ENCODE measurements around the gene CORO1A. TPM values are rescaled to one million over a fixed set of nuclear protein-coding genes. Genes with fewer than 3 reads are reported as not detected.
"Not testable (repeated sequence)": the region's sequence is repeated elsewhere in the genome, so short reads cannot be mapped to it uniquely, and the experiment has no call there.

Gene CORO1A
- total RNA-seq, 2 experiments from 2014 or later = 351 to 567 TPM

DNA sequence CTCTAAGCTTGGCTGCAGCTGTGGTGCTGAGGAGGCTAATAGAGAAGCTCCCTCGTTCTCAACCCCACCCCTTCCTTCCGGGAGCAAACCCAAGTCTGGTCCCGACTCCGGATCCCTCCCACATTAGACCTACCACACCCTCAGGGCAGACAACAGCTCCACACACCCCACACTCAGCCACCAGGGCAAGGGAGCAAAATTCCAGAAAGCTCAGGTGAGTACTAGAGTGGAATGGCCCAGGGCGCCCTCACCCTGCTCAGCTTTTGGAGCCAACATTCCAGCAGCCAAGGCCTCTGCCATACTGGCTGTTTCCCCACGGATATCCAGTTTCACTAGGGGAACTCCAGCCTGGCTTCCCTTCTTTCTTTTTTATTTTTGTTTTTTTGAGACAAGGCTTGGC is 25.6 kb downstream of the CORO1A start:
- CTCF ChIA-PET (ENCODE audit: unreplicated experiment); POLR2A ChIA-PET; H3K4me2 ChIP-seq (ENCODE audit: low read length); intact Hi-C loops (cut with micrococcal nuclease; ENCODE audit: unreplicated experiment); H3K79me2 ChIP-seq (ENCODE audit: insufficient read depth, low read depth, low read length); BruUV-seq (replicated peaks); DNase-seq (ENCODE audit: low spot score); H3K9me3 ChIP-seq (ENCODE audit: low read length); H3K36me3 ChIP-seq (ENCODE audit: insufficient read depth, low read length); H3K4me3 ChIP-seq (ENCODE audit: low read depth, low read length, poor library complexity, severe bottlenecking); H3K27ac ChIP-seq (ENCODE audit: low read depth, low read length, poor library complexity, severe bottlenecking); H4K20me1 ChIP-seq (ENCODE audit: insufficient read depth, low read length); H3K4me1 ChIP-seq (ENCODE audit: insufficient read depth, low read length, poor library complexity, severe bottlenecking); H3K9me2 ChIP-seq (ENCODE audit: insufficient read depth, low read length); H2AFZ ChIP-seq (ENCODE audit: low read length): not testable (repeated sequence)

DNA sequence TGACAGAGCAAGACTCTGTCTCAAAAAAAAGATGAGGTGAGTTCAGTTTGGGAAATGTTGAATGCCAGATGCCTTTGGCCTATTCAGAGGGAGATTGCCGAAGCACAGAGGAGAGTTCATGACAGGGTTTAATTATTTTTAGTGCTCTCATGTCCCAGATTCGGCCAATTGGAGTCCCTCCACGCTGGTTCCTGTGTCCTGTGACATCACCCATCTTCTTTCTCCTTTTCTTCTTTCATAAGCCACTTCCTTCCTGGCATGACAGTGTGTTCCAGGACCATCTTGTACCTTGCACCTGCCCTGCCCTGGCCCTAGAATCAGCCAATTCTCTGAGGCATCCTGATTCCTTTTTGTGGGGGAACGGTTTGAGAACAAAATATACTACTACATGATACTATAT is 28.0 kb downstream of the CORO1A start:
- H3K4me1 ChIP-seq (ENCODE audit: insufficient read depth, low read length, poor library complexity, severe bottlenecking); H4K20me1 ChIP-seq (ENCODE audit: insufficient read depth, low read length); H3K9me3 ChIP-seq (ENCODE audit: low read length); CTCF ChIA-PET (ENCODE audit: unreplicated experiment); DNase-seq (ENCODE audit: low spot score); H2AFZ ChIP-seq (ENCODE audit: low read length); H3K9me2 ChIP-seq (ENCODE audit: insufficient read depth, low read length); H3K4me3 ChIP-seq (ENCODE audit: low read depth, low read length, poor library complexity, severe bottlenecking); H3K4me2 ChIP-seq (ENCODE audit: low read length); intact Hi-C loops (cut with micrococcal nuclease; ENCODE audit: unreplicated experiment); H3K79me2 ChIP-seq (ENCODE audit: insufficient read depth, low read depth, low read length); H3K27ac ChIP-seq (ENCODE audit: low read depth, low read length, poor library complexity, severe bottlenecking); H3K36me3 ChIP-seq (ENCODE audit: insufficient read depth, low read length); POLR2A ChIA-PET; BruUV-seq (replicated peaks): not testable (repeated sequence)

DNA sequence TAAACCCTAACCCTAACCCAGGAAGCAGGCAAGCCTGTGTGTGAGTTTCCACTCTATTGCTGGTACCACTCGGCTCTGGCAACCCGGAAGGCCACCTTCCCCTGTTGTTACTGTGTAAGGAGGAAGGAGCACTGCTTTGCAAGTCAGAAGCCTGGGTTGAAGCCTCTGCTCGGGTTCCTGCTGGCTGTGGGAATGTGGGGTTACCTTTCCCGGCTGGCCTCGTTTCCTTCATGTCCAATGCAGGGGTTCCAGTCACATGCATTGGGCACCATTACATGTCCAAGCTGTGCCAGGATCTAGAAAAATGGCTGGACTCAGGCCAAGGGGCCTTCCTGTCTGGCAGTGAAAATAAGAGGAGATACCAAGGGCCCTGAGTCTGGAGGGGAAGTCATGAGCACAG is 33.7 kb downstream of the CORO1A start:
- DNase-seq (ENCODE audit: low spot score); intact Hi-C loops (cut with micrococcal nuclease; ENCODE audit: unreplicated experiment); BruUV-seq (replicated peaks): not testable (repeated sequence)

More for the DNA sequence above, 33.7 kb downstream of the CORO1A start:
- H3K36me3 ChIP-seq (ENCODE audit: insufficient read depth, low read length); H3K79me2 ChIP-seq (ENCODE audit: insufficient read depth, low read depth, low read length); H3K4me1 ChIP-seq (ENCODE audit: insufficient read depth, low read length, poor library complexity, severe bottlenecking); CTCF ChIA-PET (ENCODE audit: unreplicated experiment); H4K20me1 ChIP-seq (ENCODE audit: insufficient read depth, low read length); H3K9me3 ChIP-seq (ENCODE audit: low read length); H3K4me2 ChIP-seq (ENCODE audit: low read length); H3K27ac ChIP-seq (ENCODE audit: low read depth, low read length, poor library complexity, severe bottlenecking); H2AFZ ChIP-seq (ENCODE audit: low read length); H3K9me2 ChIP-seq (ENCODE audit: insufficient read depth, low read length); H3K4me3 ChIP-seq (ENCODE audit: low read depth, low read length, poor library complexity, severe bottlenecking); POLR2A ChIA-PET: not testable (repeated sequence)

Small RNAs within 50 kb of the gene (small RNA-seq; reads per million reads assigned to genes)
- gene AC106782.4 = not detected

Other genes with a start within 250 kb of the CORO1A start
- gene TMEM219, start 221.5 kb upstream of the CORO1A start, total RNA-seq (2014; rRNA removed; shearing (Covaris generic)) = 75.7 and 94.1 TPM in 2 replicates
- 82.9 and 88.6 TPM in 2 replicates for gene TMEM219, start 221.5 kb upstream of the CORO1A start, total RNA-seq (2022)
- gene TAOK2, start 209.7 kb upstream of the CORO1A start, total RNA-seq (2014; rRNA removed; shearing (Covaris generic)) = 31.7 and 33.3 TPM in 2 replicates
- 45.0 and 46.8 TPM in 2 replicates for gene TAOK2, start 209.7 kb upstream of the CORO1A start, total RNA-seq (2022)
- 54.4 and 60.4 TPM in 2 replicates for gene HIRIP3, start 188.0 kb upstream of the CORO1A start, total RNA-seq (2014; rRNA removed; shearing (Covaris generic))
- gene HIRIP3, start 188.0 kb upstream of the CORO1A start, total RNA-seq (2022) = 43.2 and 52.3 TPM in 2 replicates
- gene INO80E, start 187.4 kb upstream of the CORO1A start, total RNA-seq (2014; rRNA removed; shearing (Covaris generic)) = 88.0 and 94.7 TPM in 2 replicates
- gene INO80E, start 187.4 kb upstream of the CORO1A start, total RNA-seq (2022) = 129 and 140 TPM in 2 replicates
- not detected in 2 replicates for gene DOC2A, start 172.6 kb upstream of the CORO1A start, total RNA-seq (2014; rRNA removed; shearing (Covaris generic))
- gene DOC2A, start 172.6 kb upstream of the CORO1A start, total RNA-seq (2022) = 0.31 and 0.91 TPM in 2 replicates
- gene C16orf92, start 160.4 kb upstream of the CORO1A start, total RNA-seq (2014; rRNA removed; shearing (Covaris generic)) = not detected in 2 replicates
- not detected in 2 replicates for gene C16orf92, start 160.4 kb upstream of the CORO1A start, total RNA-seq (2022)
- 2.6 and 4.3 TPM in 2 replicates for gene TLCD3B, start 152.3 kb upstream of the CORO1A start, total RNA-seq (2014; rRNA removed; shearing (Covaris generic))
- 17.6 and 21.3 TPM in 2 replicates for gene TLCD3B, start 152.3 kb upstream of the CORO1A start, total RNA-seq (2022)
- gene ALDOA, start 117.8 kb upstream of the CORO1A start, total RNA-seq (2014; rRNA removed; shearing (Covaris generic)) = 646 and 809 TPM in 2 replicates
- 811 and 1,029 TPM in 2 replicates for gene ALDOA, start 117.8 kb upstream of the CORO1A start, total RNA-seq (2022)
- gene PPP4C, start 107.6 kb upstream of the CORO1A start, total RNA-seq (2014; rRNA removed; shearing (Covaris generic)) = 137 and 144 TPM in 2 replicates
- gene PPP4C, start 107.6 kb upstream of the CORO1A start, total RNA-seq (2022) = 124 and 130 TPM in 2 replicates
- gene TBX6, start 91.7 kb upstream of the CORO1A start, total RNA-seq (2014; rRNA removed; shearing (Covaris generic)) = 0.77 and 1.4 TPM in 2 replicates
- 3.7 and 4.5 TPM in 2 replicates for gene TBX6, start 91.7 kb upstream of the CORO1A start, total RNA-seq (2022)
- gene YPEL3, start 87.4 kb upstream of the CORO1A start, total RNA-seq (2014; rRNA removed; shearing (Covaris generic)) = 17.5 and 18.6 TPM in 2 replicates
- 34.5 and 50.6 TPM in 2 replicates for gene YPEL3, start 87.4 kb upstream of the CORO1A start, total RNA-seq (2022)
- gene GDPD3, start 70.1 kb upstream of the CORO1A start, total RNA-seq (2014; rRNA removed; shearing (Covaris generic)) = 1.8 and 2.0 TPM in 2 replicates
- gene GDPD3, start 70.1 kb upstream of the CORO1A start, total RNA-seq (2022) = 5.0 and 5.2 TPM in 2 replicates
- gene MAPK3, start 60.4 kb upstream of the CORO1A start, total RNA-seq (2014; rRNA removed; shearing (Covaris generic)) = 9.9 and 25.3 TPM in 2 replicates
- gene MAPK3, start 60.4 kb upstream of the CORO1A start, total RNA-seq (2022) = 30.1 and 34.6 TPM in 2 replicates
- 73.1 and 119 TPM in 2 replicates for gene BOLA2B, start 10.1 kb downstream of the CORO1A start, total RNA-seq (2014; rRNA removed; shearing (Covaris generic))
- gene BOLA2B, start 10.1 kb downstream of the CORO1A start, total RNA-seq (2022) = 169 and 179 TPM in 2 replicates
- gene SLX1A, start 10.3 kb downstream of the CORO1A start, total RNA-seq (2014; rRNA removed; shearing (Covaris generic)) = 83.7 and 84.1 TPM in 2 replicates
- 55.7 and 81.9 TPM in 2 replicates for gene SLX1A, start 10.3 kb downstream of the CORO1A start, total RNA-seq (2022)
- gene SULT1A3, start 15.7 kb downstream of the CORO1A start, total RNA-seq (2014; rRNA removed; shearing (Covaris generic)) = 3.8 and 7.9 TPM in 2 replicates
- gene SULT1A3, start 15.7 kb downstream of the CORO1A start, total RNA-seq (2022) = 30.1 and 31.7 TPM in 2 replicates
- 2.9 and 10.2 TPM in 2 replicates for gene NPIPB13, start 64.9 kb downstream of the CORO1A start, total RNA-seq (2014; rRNA removed; shearing (Covaris generic))
- 50.5 and 51.4 TPM in 2 replicates for gene NPIPB13, start 64.9 kb downstream of the CORO1A start, total RNA-seq (2022)
- 69.2 and 94.7 TPM in 2 replicates for gene CD2BP2, start 171.7 kb downstream of the CORO1A start, total RNA-seq (2014; rRNA removed; shearing (Covaris generic))
- gene CD2BP2, start 171.7 kb downstream of the CORO1A start, total RNA-seq (2022) = 87.8 and 111 TPM in 2 replicates
- 38.6 and 44.9 TPM in 2 replicates for gene TBC1D10B, start 186.9 kb downstream of the CORO1A start, total RNA-seq (2014; rRNA removed; shearing (Covaris generic))
- 74.8 and 78.6 TPM in 2 replicates for gene TBC1D10B, start 186.9 kb downstream of the CORO1A start, total RNA-seq (2022)
- 3.2 and 3.3 TPM in 2 replicates for gene MYL11, start 191.2 kb downstream of the CORO1A start, total RNA-seq (2014; rRNA removed; shearing (Covaris generic))
- gene MYL11, start 191.2 kb downstream of the CORO1A start, total RNA-seq (2022) = 1.7 and 3.9 TPM in 2 replicates
- 126 and 133 TPM in 2 replicates for gene SEPTIN1, start 199.0 kb downstream of the CORO1A start, total RNA-seq (2014; rRNA removed; shearing (Covaris generic))
- 171 and 181 TPM in 2 replicates for gene SEPTIN1, start 199.0 kb downstream of the CORO1A start, total RNA-seq (2022)
- 15.7 and 18.8 TPM in 2 replicates for gene ZNF48, start 211.8 kb downstream of the CORO1A start, total RNA-seq (2014; rRNA removed; shearing (Covaris generic))
- 16.4 and 17.3 TPM in 2 replicates for gene ZNF48, start 211.8 kb downstream of the CORO1A start, total RNA-seq (2022)
- gene ZNF771, start 224.0 kb downstream of the CORO1A start, total RNA-seq (2014; rRNA removed; shearing (Covaris generic)) = 6.4 and 11.3 TPM in 2 replicates
- gene ZNF771, start 224.0 kb downstream of the CORO1A start, total RNA-seq (2022) = 9.2 and 10.8 TPM in 2 replicates
- 90.2 and 92.5 TPM in 2 replicates for gene DCTPP1, start 246.4 kb downstream of the CORO1A start, total RNA-seq (2014; rRNA removed; shearing (Covaris generic))
- gene DCTPP1, start 246.4 kb downstream of the CORO1A start, total RNA-seq (2022) = 80.0 and 93.8 TPM in 2 replicates

All from OCI-LY7 (cell line).